Measurements from ENCODE around the gene CDH6.
A peak's percentile ranks its signal among the peaks of the same experiment; 100 is the strongest.
"Not testable (repeated sequence)": the region's sequence is repeated elsewhere in the genome, so short reads cannot be mapped to it uniquely, and the experiment has no call there.

Gene CDH6

GRCh38 chr5:31328040-31328733, 134.7 kb downstream of the CDH6 start:
- DNase-seq (ENCODE audit: low read depth, low spot score), result peak; percentile 57

- no peak for DNase-seq (ENCODE audit: low read depth, low spot score)
These were observed 136.2 kb downstream of the CDH6 start for GRCh38 chr5:31329715-31330114.

GRCh38 chr5:31332160-31332559, 138.7 kb downstream of the CDH6 start:
- no peak for DNase-seq (ENCODE audit: low read depth, low spot score)

- DNase-seq (ENCODE audit: low read depth, low spot score), result no peak
These were observed 140.0 kb downstream of the CDH6 start for GRCh38 chr5:31333475-31333874.

- DNase-seq (ENCODE audit: low read depth, low spot score), result no peak
These were observed 140.8 kb downstream of the CDH6 start for GRCh38 chr5:31334061-31334860.

- DNase-seq (ENCODE audit: low read depth, low spot score), result no peak
These were observed 142.0 kb downstream of the CDH6 start for GRCh38 chr5:31335456-31335855.

- DNase-seq (ENCODE audit: low read depth, low spot score), result no peak
These were observed 150.5 kb downstream of the CDH6 start for GRCh38 chr5:31343946-31344345.

- DNase-seq (ENCODE audit: low read depth, low spot score), result no peak
These were observed 153.5 kb downstream of the CDH6 start for GRCh38 chr5:31346896-31347551.

- DNase-seq (ENCODE audit: low read depth, low spot score), result no peak
These were observed 154.0 kb downstream of the CDH6 start for GRCh38 chr5:31347552-31347905.

- no peak for DNase-seq (ENCODE audit: low read depth, low spot score)
These were observed 156.9 kb downstream of the CDH6 start for GRCh38 chr5:31350395-31350794.

- DNase-seq (ENCODE audit: low read depth, low spot score), result no peak
These were observed 161.9 kb downstream of the CDH6 start for GRCh38 chr5:31355337-31355736.

- DNase-seq (ENCODE audit: low read depth, low spot score), result no peak
These were observed 163.6 kb downstream of the CDH6 start for GRCh38 chr5:31357038-31357437.

GRCh38 chr5:31359839-31360238, 166.4 kb downstream of the CDH6 start:
- no peak for DNase-seq (ENCODE audit: low read depth, low spot score)

- DNase-seq (ENCODE audit: low read depth, low spot score), result peak; percentile 20
These were observed 167.7 kb downstream of the CDH6 start for GRCh38 chr5:31361234-31361633.

GRCh38 chr5:31361704-31362528, 168.4 kb downstream of the CDH6 start:
- DNase-seq (ENCODE audit: low read depth, low spot score), result not testable (repeated sequence)

- no peak for DNase-seq (ENCODE audit: low read depth, low spot score)
These were observed 169.0 kb downstream of the CDH6 start for GRCh38 chr5:31362529-31362900.

- no peak for DNase-seq (ENCODE audit: low read depth, low spot score)
These were observed 169.6 kb downstream of the CDH6 start for GRCh38 chr5:31362931-31363568.

GRCh38 chr5:31364881-31365636, 171.6 kb downstream of the CDH6 start:
- DNase-seq (ENCODE audit: low read depth, low spot score), result peak; percentile 33

- no peak for DNase-seq (ENCODE audit: low read depth, low spot score)
These were observed 172.3 kb downstream of the CDH6 start for GRCh38 chr5:31365776-31366175.

- DNase-seq (ENCODE audit: low read depth, low spot score), result peak; percentile 53
These were observed 173.5 kb downstream of the CDH6 start for GRCh38 chr5:31366941-31367340.

GRCh38 chr5:31372124-31372523, 178.6 kb downstream of the CDH6 start:
- DNase-seq (ENCODE audit: low read depth, low spot score), result no peak
